Measurements from ENCODE around the gene ANXA9.

DNA sequence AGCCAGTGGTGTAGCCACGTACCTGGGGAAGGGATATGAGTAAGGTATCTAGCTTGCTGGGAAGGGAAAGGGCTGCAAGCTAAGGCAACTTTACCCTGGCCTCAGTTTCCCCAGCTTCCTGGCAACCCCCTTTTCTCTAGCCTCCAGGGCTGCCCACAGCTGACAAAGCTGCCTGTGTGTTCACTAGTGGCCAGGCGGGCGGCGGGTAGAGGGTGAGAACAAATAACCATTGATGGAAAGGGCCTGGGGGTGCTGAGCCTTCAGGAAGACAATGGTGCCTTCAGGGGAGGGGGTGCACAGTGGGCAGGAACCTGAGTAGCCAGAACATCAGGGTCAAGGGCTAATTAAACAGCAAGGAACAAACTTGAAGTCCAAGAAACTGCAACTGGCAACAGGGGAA is 13.6 kb upstream of the ANXA9 start:
- TF ChIP-seq RCOR1 (IDR thresholded peaks at IDR 0.05; ENCODE audit: insufficient replicate concordance, low read length), result no peak
- TF ChIP-seq, protein P1, sequence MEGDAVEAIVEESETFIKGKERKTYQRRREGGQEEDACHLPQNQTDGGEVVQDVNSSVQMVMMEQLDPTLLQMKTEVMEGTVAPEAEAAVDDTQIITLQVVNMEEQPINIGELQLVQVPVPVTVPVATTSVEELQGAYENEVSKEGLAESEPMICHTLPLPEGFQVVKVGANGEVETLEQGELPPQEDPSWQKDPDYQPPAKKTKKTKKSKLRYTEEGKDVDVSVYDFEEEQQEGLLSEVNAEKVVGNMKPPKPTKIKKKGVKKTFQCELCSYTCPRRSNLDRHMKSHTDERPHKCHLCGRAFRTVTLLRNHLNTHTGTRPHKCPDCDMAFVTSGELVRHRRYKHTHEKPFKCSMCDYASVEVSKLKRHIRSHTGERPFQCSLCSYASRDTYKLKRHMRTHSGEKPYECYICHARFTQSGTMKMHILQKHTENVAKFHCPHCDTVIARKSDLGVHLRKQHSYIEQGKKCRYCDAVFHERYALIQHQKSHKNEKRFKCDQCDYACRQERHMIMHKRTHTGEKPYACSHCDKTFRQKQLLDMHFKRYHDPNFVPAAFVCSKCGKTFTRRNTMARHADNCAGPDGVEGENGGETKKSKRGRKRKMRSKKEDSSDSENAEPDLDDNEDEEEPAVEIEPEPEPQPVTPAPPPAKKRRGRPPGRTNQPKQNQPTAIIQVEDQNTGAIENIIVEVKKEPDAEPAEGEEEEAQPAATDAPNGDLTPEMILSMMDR (conservative IDR thresholded peaks at IDR 0.05; ENCODE audit: low read depth, low read length), result no peak
- no peak for TF ChIP-seq SMC3 (IDR thresholded peaks at IDR 0.05; ENCODE audit: low read depth, low read length)
- TF ChIP-seq, protein P2, sequence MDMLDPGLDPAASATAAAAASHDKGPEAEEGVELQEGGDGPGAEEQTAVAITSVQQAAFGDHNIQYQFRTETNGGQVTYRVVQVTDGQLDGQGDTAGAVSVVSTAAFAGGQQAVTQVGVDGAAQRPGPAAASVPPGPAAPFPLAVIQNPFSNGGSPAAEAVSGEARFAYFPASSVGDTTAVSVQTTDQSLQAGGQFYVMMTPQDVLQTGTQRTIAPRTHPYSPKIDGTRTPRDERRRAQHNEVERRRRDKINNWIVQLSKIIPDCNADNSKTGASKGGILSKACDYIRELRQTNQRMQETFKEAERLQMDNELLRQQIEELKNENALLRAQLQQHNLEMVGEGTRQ (IDR thresholded peaks at IDR 0.05; ENCODE audit: low read depth, low read length), result no peak

All from IMR-90 (cell line).